ENCODE measurements around the gene SIN3A.
"Not testable (repeated sequence)": the region's sequence is repeated elsewhere in the genome, so short reads cannot be mapped to it uniquely, and the experiment has no call there.

The SIN3A gene

GRCh38 chr15:75349351-75349669 is 102.2 kb downstream of the SIN3A start:
- H3K14ac ChIP-seq (ENCODE audit: low read length); H2BK12ac ChIP-seq (ENCODE audit: low read length); H2BK5ac ChIP-seq (ENCODE audit: low read depth, low read length, poor library complexity); H4K8ac ChIP-seq (ENCODE audit: low read depth, low read length); H3K79me1 ChIP-seq (ENCODE audit: low read length); H3K4ac ChIP-seq (ENCODE audit: low read depth, low read length); H3K9ac ChIP-seq (ENCODE audit: low read length); H3K79me2 ChIP-seq (ENCODE audit: control insufficient read depth, insufficient read depth, low read length, poor library complexity); H4K12ac ChIP-seq (ENCODE audit: low read depth, low read length); H3K9me3 ChIP-seq (ENCODE audit: insufficient read depth, low read depth, low read length); H3K4me3 ChIP-seq (ENCODE audit: low read depth, low read length); H2AFZ ChIP-seq (ENCODE audit: insufficient read depth, low read length, poor library complexity); H3K36me3 ChIP-seq (ENCODE audit: control insufficient read depth in 1 of 2, insufficient read depth in 2 of 2, low read length in 2 of 2); DNase-seq; H4K91ac ChIP-seq (ENCODE audit: low read depth, low read length); H3K27ac ChIP-seq (ENCODE audit: low read depth, low read length); H3K23ac ChIP-seq (ENCODE audit: low read length); H3K4me2 ChIP-seq (ENCODE audit: low read length); H3K18ac ChIP-seq (ENCODE audit: low read length); H2BK120ac ChIP-seq (ENCODE audit: insufficient read depth, low read length, poor library complexity); H2AK5ac ChIP-seq (ENCODE audit: low read length): not testable (repeated sequence)
- no CpG with 5 or more reads among the region's 8 CpGs for WGBS (ENCODE audit: extremely low coverage, insufficient coverage, insufficient read length)
- peaks cover 5 to 12% of the 10 kb centered on the region in 2 experiments for H3K4me1 ChIP-seq (ENCODE audit: control insufficient read depth in 1 of 2, insufficient read depth in 2 of 2, low read length in 2 of 2)
- peaks cover 14% of the 10 kb centered on the region for H3K27me3 ChIP-seq (ENCODE audit: insufficient read depth, low read length)

- no peak overlapping the region for H4K8ac ChIP-seq (ENCODE audit: low read depth, low read length)
- H3K9ac ChIP-seq (ENCODE audit: low read length) = no peak overlapping the region
- no peak overlapping the region for H4K12ac ChIP-seq (ENCODE audit: low read depth, low read length)
- no peak overlapping the region for H2AFZ ChIP-seq (ENCODE audit: insufficient read depth, low read length, poor library complexity)
- peaks cover 5% of the 10 kb centered on the region for H3K79me2 ChIP-seq (ENCODE audit: control insufficient read depth, insufficient read depth, low read length, poor library complexity)
- no peaks in the 10 kb centered on the region for H3K36me3 ChIP-seq (ENCODE audit: control insufficient read depth in 1 of 2, insufficient read depth in 2 of 2, low read length in 2 of 2)
- H3K23ac ChIP-seq (ENCODE audit: low read length) = no peak overlapping the region
- H3K27me3 ChIP-seq (ENCODE audit: insufficient read depth, low read length) = peaks cover 14% of the 10 kb centered on the region
- DNase-seq = peak; percentile 7 to 39
- peak overlapping the region; percentile 66 for H3K4me3 ChIP-seq (ENCODE audit: low read depth, low read length)
- H3K14ac ChIP-seq (ENCODE audit: low read length) = no peak overlapping the region
- no peak overlapping the region for H2BK5ac ChIP-seq (ENCODE audit: low read depth, low read length, poor library complexity)
- H4K91ac ChIP-seq (ENCODE audit: low read depth, low read length) = no peak overlapping the region
- no peak overlapping the region for H2BK12ac ChIP-seq (ENCODE audit: low read length)
- peaks cover 5% of the 10 kb centered on the region for H3K79me1 ChIP-seq (ENCODE audit: low read length)
- H2BK120ac ChIP-seq (ENCODE audit: insufficient read depth, low read length, poor library complexity) = no peak overlapping the region
- H3K27ac ChIP-seq (ENCODE audit: low read depth, low read length) = no peak overlapping the region
- H3K4ac ChIP-seq (ENCODE audit: low read depth, low read length) = no peak overlapping the region
- peak overlapping the region; percentile 81 for H3K4me2 ChIP-seq (ENCODE audit: low read length)
- H3K9me3 ChIP-seq (ENCODE audit: insufficient read depth, low read depth, low read length) = peaks cover 5% of the 10 kb centered on the region
- H2AK5ac ChIP-seq (ENCODE audit: low read length) = no peak overlapping the region
- H3K18ac ChIP-seq (ENCODE audit: low read length) = no peak overlapping the region
- WGBS (ENCODE audit: extremely low coverage, insufficient coverage, insufficient read length) = no CpG with 5 or more reads among the region's 46 CpGs
- peaks cover 5 to 12% of the 10 kb centered on the region in 2 experiments for H3K4me1 ChIP-seq (ENCODE audit: control insufficient read depth in 1 of 2, insufficient read depth in 2 of 2, low read length in 2 of 2)
These were observed 102.7 kb downstream of the SIN3A start for GRCh38 chr15:75348562-75349350.

- Histone ChIP-seq H3K18ac (ENCODE audit: low read length) (peak overlapping the region; percentile 68), H2AK5ac (ENCODE audit: low read length) (no peak overlapping the region), H3K4me3 (ENCODE audit: low read depth, low read length) (peak overlapping the region; percentile 66), H3K36me3 (ENCODE audit: control insufficient read depth in 1 of 2, insufficient read depth in 2 of 2, low read length in 2 of 2) (no peaks in the 10 kb centered on the region), H3K27me3 (ENCODE audit: insufficient read depth, low read length) (peaks cover 14% of the 10 kb centered on the region), H2BK120ac (ENCODE audit: insufficient read depth, low read length, poor library complexity) (peak overlapping the region; percentile 32), H3K79me1 (ENCODE audit: low read length) (peaks cover 5% of the 10 kb centered on the region), H3K4me2 (ENCODE audit: low read length) (peak overlapping the region; percentile 81), H2AFZ (ENCODE audit: insufficient read depth, low read length, poor library complexity) (peak overlapping the region; percentile 86), H4K8ac (ENCODE audit: low read depth, low read length) (peak overlapping the region; percentile 85), H3K23ac (ENCODE audit: low read length) (no peak overlapping the region), H3K79me2 (ENCODE audit: control insufficient read depth, insufficient read depth, low read length, poor library complexity) (peaks cover 5% of the 10 kb centered on the region), H3K4ac (ENCODE audit: low read depth, low read length) (peak overlapping the region; percentile 17), H3K14ac (ENCODE audit: low read length) (peak overlapping the region; percentile 64), H4K12ac (ENCODE audit: low read depth, low read length) (peak overlapping the region; percentile 77), H3K9ac (ENCODE audit: low read length) (peak overlapping the region; percentile 57), H2BK12ac (ENCODE audit: low read length) (no peak overlapping the region), H4K91ac (ENCODE audit: low read depth, low read length) (peak overlapping the region; percentile 64), H3K27ac (ENCODE audit: low read depth, low read length) (no peak overlapping the region), H3K9me3 (ENCODE audit: insufficient read depth, low read depth, low read length) (peaks cover 5% of the 10 kb centered on the region), H3K4me1 (ENCODE audit: control insufficient read depth in 1 of 2, insufficient read depth in 2 of 2, low read length in 2 of 2) (peaks cover 5 to 12% of the 10 kb centered on the region in 2 experiments), H2BK5ac (ENCODE audit: low read depth, low read length, poor library complexity) (no peak overlapping the region)
- peak in 1 of 2 donors; percentile 2 for DNase-seq
- no CpG with 5 or more reads among the region's 45 CpGs for WGBS (ENCODE audit: extremely low coverage, insufficient coverage, insufficient read length)
These were observed 103.4 kb downstream of the SIN3A start for GRCh38 chr15:75348034-75348561.

- Histone ChIP-seq H3K18ac (ENCODE audit: low read length) (peak overlapping the region; percentile 68), H2BK120ac (ENCODE audit: insufficient read depth, low read length, poor library complexity) (peak overlapping the region; percentile 32), H2AK5ac (ENCODE audit: low read length) (no peak overlapping the region), H4K91ac (ENCODE audit: low read depth, low read length) (peak overlapping the region; percentile 64), H3K9me3 (ENCODE audit: insufficient read depth, low read depth, low read length) (peaks cover 5% of the 10 kb centered on the region), H2AFZ (ENCODE audit: insufficient read depth, low read length, poor library complexity) (peak overlapping the region; percentile 86), H3K14ac (ENCODE audit: low read length) (peak overlapping the region; percentile 64), H2BK12ac (ENCODE audit: low read length) (no peak overlapping the region), H3K4me2 (ENCODE audit: low read length) (peak overlapping the region; percentile 81), H3K4me3 (ENCODE audit: low read depth, low read length) (peak overlapping the region; percentile 66), H3K4me1 (ENCODE audit: control insufficient read depth in 1 of 2, insufficient read depth in 2 of 2, low read length in 2 of 2) (peaks cover 5 to 12% of the 10 kb centered on the region in 2 experiments), H3K4ac (ENCODE audit: low read depth, low read length) (peak overlapping the region; percentile 17), H3K79me1 (ENCODE audit: low read length) (peaks cover 5% of the 10 kb centered on the region), H3K9ac (ENCODE audit: low read length) (peak overlapping the region; percentile 57), H4K12ac (ENCODE audit: low read depth, low read length) (peak overlapping the region; percentile 77), H3K27me3 (ENCODE audit: insufficient read depth, low read length) (peaks cover 14% of the 10 kb centered on the region), H2BK5ac (ENCODE audit: low read depth, low read length, poor library complexity) (no peak overlapping the region), H3K79me2 (ENCODE audit: control insufficient read depth, insufficient read depth, low read length, poor library complexity) (peaks cover 5% of the 10 kb centered on the region), H3K23ac (ENCODE audit: low read length) (no peak overlapping the region), H4K8ac (ENCODE audit: low read depth, low read length) (peak overlapping the region; percentile 85), H3K36me3 (ENCODE audit: control insufficient read depth in 1 of 2, insufficient read depth in 2 of 2, low read length in 2 of 2) (no peaks in the 10 kb centered on the region), H3K27ac (ENCODE audit: low read depth, low read length) (no peak overlapping the region)
- WGBS (ENCODE audit: extremely low coverage, insufficient coverage, insufficient read length) = no CpG with 5 or more reads among the region's 65 CpGs
- no peak for DNase-seq
These were observed 104.1 kb downstream of the SIN3A start for GRCh38 chr15:75347222-75348033.
